Renal cortex interstitium (tissue), 11 donors: Measurements from ENCODE around the gene TRIM10. TPM values are rescaled to one million over a fixed set of nuclear protein-coding genes. Genes with fewer than 3 reads are reported as not detected.
"Not testable (repeated sequence)": the region's sequence is repeated elsewhere in the genome, so short reads cannot be mapped to it uniquely, and the experiment has no call there.

Experiments used
- DNase-seq, 11 donors: peaks; one replicate each; pipeline ENCODE4 v3.0.0-alpha.2; 2013; ENCODE audit warnings: low read depth in 9 of 11, low spot score in 4 of 11; ENCODE audit errors: extremely low read depth in 1 of 11
- polyA plus RNA-seq, 3 donors: library from polyadenylated mRNA; unstranded; fragments of 120-200 nt; gene quantifications; one replicate each; pipeline ENCODE4 v1.2.1, GENCODE V29; 2013; ENCODE audit not compliant: insufficient read length in 3 of 3

TRIM10 gene
- polyA plus RNA-seq, 3 donors = 0.29 to 0.68 (median 0.39) TPM

- DNase-seq = no peak
Measured at GRCh38 chr6:30135757-30136156, 25.3 kb downstream of the TRIM10 start, which contains the start of gene TRIM40. Gene TRIM40, plus strand, starts transcription at chr6:30136140. Its CDS starts 897 bp downstream, at chr6:30137037.

- DNase-seq = no peak
Measured at GRCh38 chr6:30135147-30135546, 25.9 kb downstream of the TRIM10 start.

DNA sequence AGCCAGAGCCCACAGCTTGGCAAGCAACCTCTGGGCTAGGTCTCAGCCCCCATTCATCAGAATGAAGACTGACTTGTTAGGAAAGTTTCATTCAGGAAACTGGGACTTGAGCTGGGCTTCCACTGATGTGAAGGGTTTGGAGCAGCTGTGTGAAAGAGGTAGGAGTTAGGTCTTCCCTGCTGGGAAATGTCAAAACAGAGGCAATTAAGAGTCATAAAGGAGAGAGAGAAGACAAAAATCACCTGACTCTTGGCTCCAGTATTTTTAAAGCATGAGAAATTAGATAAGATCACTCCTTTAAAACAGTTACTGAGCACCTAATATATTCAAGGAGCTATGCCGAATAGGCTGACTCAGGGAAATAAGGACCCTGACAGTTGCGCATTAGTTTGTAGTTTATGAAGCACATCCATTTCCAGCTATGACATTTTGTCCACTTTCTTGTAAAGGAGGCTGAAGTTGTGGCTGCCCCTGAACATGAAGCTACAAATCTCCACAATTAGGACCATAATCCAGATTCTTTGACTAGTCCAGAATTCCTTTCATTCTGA is 29.0 kb downstream of the TRIM10 start:
- DNase-seq = no peak

GRCh38 chr6:30130887-30131862 is 29.8 kb downstream of the TRIM10 start:
- DNase-seq = peak; percentile 53 to 80 (median 72)

DNA sequence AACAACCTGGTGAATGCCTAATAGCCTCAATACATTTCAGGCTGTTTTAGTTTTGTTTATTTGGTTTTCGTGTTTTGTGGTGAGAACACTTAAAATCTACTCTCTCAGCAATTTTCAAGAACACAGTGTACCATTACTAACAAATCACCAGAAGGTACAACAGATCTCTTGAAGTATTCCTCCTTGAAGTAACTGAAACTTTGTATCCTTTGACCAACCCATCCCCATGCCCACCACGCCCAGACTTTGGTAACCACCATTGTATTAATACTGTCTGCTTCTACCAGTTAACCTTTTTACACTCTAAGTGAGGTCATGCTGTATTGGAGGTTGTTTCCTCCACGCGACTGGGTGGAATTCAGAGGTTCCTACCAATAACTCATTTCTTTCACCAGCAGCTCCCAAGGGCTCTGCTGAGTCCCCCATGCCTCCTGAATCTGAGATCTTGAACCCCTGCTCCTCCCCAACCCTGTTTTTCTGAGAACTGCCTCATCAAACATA is 30.8 kb downstream of the TRIM10 start:
- DNase-seq = no peak

DNA sequence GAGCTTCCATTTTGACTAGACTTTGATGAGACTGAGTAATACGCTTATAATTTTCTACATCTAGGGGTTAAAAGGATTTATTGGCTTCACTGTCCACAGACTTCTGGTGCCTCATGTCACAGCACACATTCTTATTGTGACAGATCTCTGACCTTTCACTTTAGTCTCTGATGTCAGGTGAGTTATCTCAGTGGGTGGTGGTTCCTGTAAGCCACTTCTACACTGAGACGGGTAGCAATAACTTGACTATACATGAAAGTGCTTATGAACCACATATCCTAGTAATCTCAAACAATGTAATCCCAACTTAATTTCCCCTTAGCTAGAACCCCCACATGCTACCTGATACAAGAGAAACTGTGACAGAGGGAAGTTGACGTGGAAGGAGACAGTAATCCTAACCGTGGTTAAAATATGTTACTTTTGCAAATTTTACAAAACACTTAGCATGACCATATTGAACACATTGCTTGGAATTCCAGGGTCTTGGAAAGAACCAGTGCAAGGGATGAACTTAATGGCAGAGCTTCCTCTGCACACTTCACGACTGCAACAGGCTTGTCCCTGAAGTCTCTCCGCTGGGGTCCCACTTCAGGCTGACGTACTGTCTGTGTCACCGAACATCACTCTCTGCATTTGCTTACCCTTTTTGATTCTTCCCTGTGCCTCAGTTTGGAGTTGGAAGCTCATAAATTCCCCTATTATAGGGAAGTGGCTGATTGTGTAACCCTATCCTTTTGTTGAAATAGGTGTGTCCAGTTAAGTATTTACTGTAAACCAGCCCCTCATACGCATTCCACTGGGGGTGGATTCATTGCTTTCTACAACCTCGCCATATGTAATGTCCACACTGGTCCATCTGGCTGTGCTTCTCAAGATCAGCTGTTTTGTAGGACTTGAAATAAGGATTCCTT is 31.5 kb downstream of the TRIM10 start:
- DNase-seq = no peak

GRCh38 chr6:30127238-30128093 is 33.5 kb downstream of the TRIM10 start:
- peak in 2 of 11 donors; percentile 5 to 30 for DNase-seq

GRCh38 chr6:30122515-30122914 is 38.5 kb downstream of the TRIM10 start:
- no peak for DNase-seq

DNA sequence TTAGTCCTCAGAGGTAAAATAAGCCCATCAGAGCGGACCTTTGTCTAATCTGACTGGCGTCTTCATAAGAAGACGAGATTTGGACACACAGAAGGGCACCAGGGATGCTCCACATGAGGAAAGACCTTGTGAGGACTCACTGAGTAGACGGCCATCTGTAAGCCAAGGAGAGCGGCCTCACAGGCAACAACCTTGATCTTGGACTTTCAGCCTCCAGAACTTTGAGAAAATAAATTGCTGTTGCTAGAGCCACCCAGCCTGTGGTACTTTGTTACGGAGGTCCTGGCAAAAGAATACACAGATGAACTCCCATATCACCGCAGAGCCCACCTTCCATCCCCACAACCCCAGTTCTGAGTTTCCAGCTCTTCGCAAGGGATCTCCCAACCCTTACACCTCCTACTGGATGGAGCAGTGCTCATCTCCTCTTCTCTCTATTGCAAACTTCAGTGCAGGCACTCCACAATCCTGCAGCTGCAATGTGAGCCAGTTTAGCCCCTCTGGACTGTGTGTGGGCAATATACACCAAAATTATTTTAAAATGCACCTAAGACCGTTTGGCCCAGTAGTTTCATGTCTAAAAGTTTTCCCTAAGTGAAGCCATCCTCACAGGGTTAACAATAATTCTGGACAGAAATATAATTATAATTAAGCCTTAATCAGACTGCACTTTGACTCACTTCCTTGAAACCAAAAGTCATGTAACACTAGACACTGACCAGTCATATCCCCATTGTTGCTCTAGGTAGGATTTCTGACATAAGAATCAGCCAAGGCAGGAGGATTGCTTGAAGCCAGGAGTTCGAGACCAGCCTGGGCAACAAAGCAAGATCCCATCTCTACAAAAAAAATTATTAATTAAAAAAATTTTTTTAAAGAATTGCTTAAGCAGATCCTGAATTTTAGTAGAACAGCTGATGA is 39.3 kb downstream of the TRIM10 start:
- no peak for DNase-seq

- DNase-seq = not testable (repeated sequence)
Measured at GRCh38 chr6:30118691-30119090, 42.3 kb downstream of the TRIM10 start.

DNA sequence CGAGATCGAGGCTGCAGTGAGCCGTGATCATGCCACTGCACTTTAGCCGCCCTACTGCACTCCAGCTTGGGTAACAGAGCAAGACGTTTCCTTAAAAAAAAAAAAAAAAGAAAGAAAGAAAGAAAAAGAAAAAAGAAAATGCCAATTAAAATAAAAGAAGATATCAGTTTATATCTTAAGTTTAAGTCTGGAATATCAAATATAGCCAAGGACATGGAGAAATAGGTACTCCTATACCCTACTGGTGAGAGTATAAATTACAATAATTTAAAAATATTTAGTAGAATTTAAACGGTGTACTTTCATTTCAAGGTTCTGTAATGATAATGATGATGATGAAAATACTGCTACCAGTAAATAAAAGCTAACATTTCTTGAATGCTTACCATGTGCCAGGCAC is 44.3 kb downstream of the TRIM10 start:
- no peak for DNase-seq

DNA sequence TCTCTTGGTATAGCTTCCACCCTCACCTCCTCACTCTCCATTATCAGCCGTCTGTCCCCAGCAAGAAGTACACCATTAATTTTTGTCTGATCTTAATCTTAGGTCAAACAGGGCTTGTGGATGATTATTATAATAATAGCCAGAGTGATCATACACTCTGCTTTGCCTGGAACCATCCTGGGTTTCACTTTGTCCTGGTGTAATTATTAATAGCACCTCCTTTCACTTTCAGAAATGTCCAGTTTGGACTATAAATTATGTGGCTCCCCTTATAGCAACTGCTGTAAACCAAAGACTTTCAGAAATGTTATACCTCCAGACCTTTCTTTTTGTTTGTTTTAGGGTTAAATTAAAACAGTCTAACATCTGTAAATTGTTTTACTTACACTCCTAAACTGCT is 47.2 kb downstream of the TRIM10 start:
- DNase-seq = no peak

- DNase-seq = no peak
Measured at GRCh38 chr6:30113003-30113759, 47.8 kb downstream of the TRIM10 start, which contains the start of gene TRIM31. Gene TRIM31, minus strand, starts transcription at chr6:30113090. Its CDS starts 285 bp downstream, at chr6:30112805.

- no peak for DNase-seq
Measured at GRCh38 chr6:30112402-30112994, 48.5 kb downstream of the TRIM10 start.

- DNase-seq = no peak
Measured at GRCh38 chr6:30111266-30111856, 49.6 kb downstream of the TRIM10 start.

GRCh38 chr6:30104661-30105060 is 56.4 kb downstream of the TRIM10 start:
- DNase-seq = no peak
